ENCODE data around the gene AMOTL1. TPM values are rescaled to one million over a fixed set of nuclear protein-coding genes. Genes with fewer than 3 reads are reported as not detected.
A peak's percentile ranks its signal among the peaks of the same experiment; 100 is the strongest.

The AMOTL1 gene
- total RNA-seq, 1 experiment from 2014 or later, result 32.6 TPM

DNA sequence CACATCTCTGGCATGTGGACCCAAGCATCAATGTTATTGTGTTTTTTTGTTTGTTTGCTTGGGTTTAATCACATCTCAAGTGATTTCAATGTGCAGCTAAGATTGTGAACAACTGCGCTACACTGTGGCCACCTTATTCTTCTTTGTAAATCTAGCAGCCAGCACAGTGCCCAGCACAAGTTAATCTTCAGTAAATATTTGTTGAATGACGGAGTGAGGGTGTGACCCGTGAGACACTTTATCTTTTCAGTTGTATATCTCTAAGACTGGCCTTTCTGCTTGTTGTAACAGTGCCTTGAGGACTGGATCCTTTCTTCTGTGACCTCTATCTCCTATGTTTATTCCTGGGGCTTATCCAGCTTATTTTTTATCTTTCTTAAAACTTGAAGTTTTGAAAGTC, 21.4 kb upstream of the AMOTL1 start:
- H3K27me3 ChIP-seq (ENCODE audit: low read length), result no peaks in the 10 kb centered on the region
- peak overlapping the region; percentile 66 for H3K4me2 ChIP-seq (ENCODE audit: low read length)
- H3K9me2 ChIP-seq (replicated peaks; ENCODE audit: low read length), result no peaks in the 10 kb centered on the region
- CTCF ChIA-PET, result interaction anchor here (0.7 to 1.3 kb wide), 2 partner anchors 123 to 1593 kb away, joined by 3 to 5 read pairs; no protein-coding TSS in a partner anchor
- peaks cover 71% of the 10 kb centered on the region for H3K4me1 ChIP-seq (ENCODE audit: insufficient read depth, low read length)
- H3K79me2 ChIP-seq (ENCODE audit: low read length), result 0 out of 2 replicates have a peak, but pooled peaks cover 6% of the 10 kb centered on the region
- peak; percentile 91 for DNase-seq
- POLR2A ChIA-PET (ENCODE audit: unreplicated experiment), result no interaction called here
- BruUV-seq (replicated peaks), result no TSS peak
- peak overlapping the region; percentile 67 for H3K9ac ChIP-seq (ENCODE audit: low read length)
- no peaks in the 10 kb centered on the region for H4K20me1 ChIP-seq (ENCODE audit: low read length)
- no peaks in the 10 kb centered on the region for H3K36me3 ChIP-seq (ENCODE audit: low read depth, low read length)
- TF ChIP-seq, protein P1, sequence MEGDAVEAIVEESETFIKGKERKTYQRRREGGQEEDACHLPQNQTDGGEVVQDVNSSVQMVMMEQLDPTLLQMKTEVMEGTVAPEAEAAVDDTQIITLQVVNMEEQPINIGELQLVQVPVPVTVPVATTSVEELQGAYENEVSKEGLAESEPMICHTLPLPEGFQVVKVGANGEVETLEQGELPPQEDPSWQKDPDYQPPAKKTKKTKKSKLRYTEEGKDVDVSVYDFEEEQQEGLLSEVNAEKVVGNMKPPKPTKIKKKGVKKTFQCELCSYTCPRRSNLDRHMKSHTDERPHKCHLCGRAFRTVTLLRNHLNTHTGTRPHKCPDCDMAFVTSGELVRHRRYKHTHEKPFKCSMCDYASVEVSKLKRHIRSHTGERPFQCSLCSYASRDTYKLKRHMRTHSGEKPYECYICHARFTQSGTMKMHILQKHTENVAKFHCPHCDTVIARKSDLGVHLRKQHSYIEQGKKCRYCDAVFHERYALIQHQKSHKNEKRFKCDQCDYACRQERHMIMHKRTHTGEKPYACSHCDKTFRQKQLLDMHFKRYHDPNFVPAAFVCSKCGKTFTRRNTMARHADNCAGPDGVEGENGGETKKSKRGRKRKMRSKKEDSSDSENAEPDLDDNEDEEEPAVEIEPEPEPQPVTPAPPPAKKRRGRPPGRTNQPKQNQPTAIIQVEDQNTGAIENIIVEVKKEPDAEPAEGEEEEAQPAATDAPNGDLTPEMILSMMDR (conservative IDR thresholded peaks at IDR 0.05; ENCODE audit: low read depth, low read length), result no peak; the same call in 1 of the 2 replicates
- TF ChIP-seq EZH2phosphoT487 (IDR thresholded peaks at IDR 0.05; ENCODE audit: borderline replicate concordance, low read length) (no peak), EZH2 (IDR thresholded peaks at IDR 0.05; ENCODE audit: low read length, unreplicated experiment) (no peak)
- peak overlapping the region; percentile 94 for H3K27ac ChIP-seq (ENCODE audit: low read length)
- H3K9me3 ChIP-seq (ENCODE audit: low read length), result no peaks in the 10 kb centered on the region
- no peak overlapping the region for H2AFZ ChIP-seq (ENCODE audit: low read length)
- peaks cover 21% of the 10 kb centered on the region for H3F3A ChIP-seq (ENCODE audit: low read length, unreplicated experiment)
- ATAC-seq, result peak; percentile 57
- no peak overlapping the region for H3K4me3 ChIP-seq (ENCODE audit: low read length)
- intact Hi-C loops (cut with micrococcal nuclease), result loop anchor here (5.0 kb wide), 1 partner anchor 84 kb away; no protein-coding TSS in a partner anchor

DNA sequence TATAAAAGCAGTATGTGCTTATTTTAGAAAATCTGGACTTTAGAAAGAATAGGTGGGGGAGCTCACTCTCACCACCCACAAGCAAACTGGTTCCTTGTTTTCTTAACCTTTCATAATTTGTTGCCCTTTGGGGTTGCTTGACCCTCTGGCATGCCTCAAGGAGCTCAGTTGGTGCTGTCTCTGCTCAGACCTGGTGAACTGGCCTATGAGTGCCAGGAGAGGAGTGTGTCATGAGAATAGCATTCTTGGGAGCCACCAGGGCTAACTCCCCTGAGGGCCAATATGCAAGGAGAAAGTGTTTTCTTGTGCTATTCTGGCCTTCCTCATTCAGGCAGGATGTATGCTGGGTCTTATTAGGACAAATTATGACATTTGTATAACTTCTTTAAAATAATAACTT, 21.0 kb upstream of the AMOTL1 start:
- no peak overlapping the region for H3K4me3 ChIP-seq (ENCODE audit: low read length)
- no peaks in the 10 kb centered on the region for H3K27me3 ChIP-seq (ENCODE audit: low read length)
- ChIA-PET CTCF (interaction anchor here (1.3 kb wide), 1 partner anchor 124 kb away, joined by 5 read pairs; no protein-coding TSS in a partner anchor), POLR2A (ENCODE audit: unreplicated experiment) (interaction anchor here (0.6 kb wide), 1 partner anchor 897 kb away, joined by 24 read pairs; the partner anchor contains the start of gene VSTM5)
- peak overlapping the region; percentile 94 for H3K27ac ChIP-seq (ENCODE audit: low read length)
- no peaks in the 10 kb centered on the region for H3K9me2 ChIP-seq (replicated peaks; ENCODE audit: low read length)
- BruUV-seq (replicated peaks), result TSS peak; percentile 48
- H3K4me2 ChIP-seq (ENCODE audit: low read length), result peak overlapping the region; percentile 66
- TF ChIP-seq, protein P1 (conservative IDR thresholded peaks at IDR 0.05; ENCODE audit: low read depth, low read length), result no peak
- TF ChIP-seq EZH2phosphoT487 (IDR thresholded peaks at IDR 0.05; ENCODE audit: borderline replicate concordance, low read length) (no peak), EZH2 (IDR thresholded peaks at IDR 0.05; ENCODE audit: low read length, unreplicated experiment) (no peak)
- peak overlapping the region; percentile 67 for H3K9ac ChIP-seq (ENCODE audit: low read length)
- peak; percentile 44 for ATAC-seq
- no peaks in the 10 kb centered on the region for H4K20me1 ChIP-seq (ENCODE audit: low read length)
- H3F3A ChIP-seq (ENCODE audit: low read length, unreplicated experiment), result peaks cover 21% of the 10 kb centered on the region
- no peak overlapping the region for H2AFZ ChIP-seq (ENCODE audit: low read length)
- H3K36me3 ChIP-seq (ENCODE audit: low read depth, low read length), result no peaks in the 10 kb centered on the region
- peaks cover 71% of the 10 kb centered on the region for H3K4me1 ChIP-seq (ENCODE audit: insufficient read depth, low read length)
- H3K9me3 ChIP-seq (ENCODE audit: low read length), result no peaks in the 10 kb centered on the region
- peak; percentile 80 for DNase-seq
- intact Hi-C loops (cut with micrococcal nuclease), result loop anchor here (5.0 kb wide), 1 partner anchor 85 kb away; no protein-coding TSS in a partner anchor
- 0 out of 2 replicates have a peak, but pooled peaks cover 2% of the 10 kb centered on the region for H3K79me2 ChIP-seq (ENCODE audit: low read length)

DNA sequence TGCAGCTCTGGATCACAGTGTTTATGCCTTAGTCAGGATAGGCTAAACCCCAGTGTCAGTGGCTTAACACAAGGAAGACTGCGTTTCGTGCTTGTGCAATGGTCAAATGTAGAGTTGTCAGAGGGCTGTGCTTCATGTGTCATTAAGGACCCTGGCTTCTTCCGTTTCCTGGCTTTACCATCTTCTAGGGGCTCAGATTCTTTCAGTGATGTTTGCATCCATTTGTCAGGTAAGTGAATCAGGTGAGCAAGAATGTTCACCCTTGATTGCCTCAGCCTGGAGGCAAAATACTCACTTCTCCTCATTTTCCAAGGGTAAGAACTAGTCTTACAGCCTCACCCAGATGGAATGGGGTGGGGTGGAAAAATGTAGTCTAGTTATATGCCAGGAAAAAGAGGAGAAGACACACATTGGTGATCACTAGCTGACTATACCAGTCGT, 20.5 kb upstream of the AMOTL1 start:
- intact Hi-C loops (cut with micrococcal nuclease), result loop anchor here (5.0 kb wide), 1 partner anchor 85 kb away; no protein-coding TSS in a partner anchor
- no peaks in the 10 kb centered on the region for H4K20me1 ChIP-seq (ENCODE audit: low read length)
- H3K27me3 ChIP-seq (ENCODE audit: low read length), result no peaks in the 10 kb centered on the region
- ChIA-PET CTCF (interaction anchor here (0.5 kb wide), 1 partner anchor 635 kb away, joined by 3 read pairs; no protein-coding TSS in a partner anchor), POLR2A (ENCODE audit: unreplicated experiment) (interaction anchor here (0.6 kb wide), 1 partner anchor 897 kb away, joined by 24 read pairs; the partner anchor contains the start of gene VSTM5)
- H3K4me3 ChIP-seq (ENCODE audit: low read length), result no peak overlapping the region
- H3F3A ChIP-seq (ENCODE audit: low read length, unreplicated experiment), result peaks cover 21% of the 10 kb centered on the region
- ATAC-seq (peak; percentile 35), DNase-seq (peak; percentile 99)
- H3K9me2 ChIP-seq (replicated peaks; ENCODE audit: low read length), result no peaks in the 10 kb centered on the region
- no peaks in the 10 kb centered on the region for H3K79me2 ChIP-seq (ENCODE audit: low read length)
- TF ChIP-seq EZH2phosphoT487 (IDR thresholded peaks at IDR 0.05; ENCODE audit: borderline replicate concordance, low read length) (no peak), EZH2 (IDR thresholded peaks at IDR 0.05; ENCODE audit: low read length, unreplicated experiment) (no peak)
- TF ChIP-seq, protein P1 (conservative IDR thresholded peaks at IDR 0.05; ENCODE audit: low read depth, low read length), result no peak
- H3K9me3 ChIP-seq (ENCODE audit: low read length), result no peaks in the 10 kb centered on the region
- H3K27ac ChIP-seq (ENCODE audit: low read length), result peak overlapping the region; percentile 94
- peaks cover 71% of the 10 kb centered on the region for H3K4me1 ChIP-seq (ENCODE audit: insufficient read depth, low read length)
- no peak overlapping the region for H2AFZ ChIP-seq (ENCODE audit: low read length)
- H3K9ac ChIP-seq (ENCODE audit: low read length), result peak overlapping the region; percentile 67
- peak overlapping the region; percentile 66 for H3K4me2 ChIP-seq (ENCODE audit: low read length)
- no peaks in the 10 kb centered on the region for H3K36me3 ChIP-seq (ENCODE audit: low read depth, low read length)
- no TSS peak for BruUV-seq (replicated peaks)
